Astrocyte (in vitro differentiated cells and primary cell): ENCODE data around the gene LYG2. TPM values are rescaled to one million over a fixed set of nuclear protein-coding genes. Genes with fewer than 3 reads are reported as not detected.

Experiments used
- DNase-seq: peaks from one replicate; pipeline ENCODE4 v3.0.0-alpha.2; 2010; ENCODE audit warnings: low read depth
- FAIRE-seq: peaks from 2 replicates; lab custom pipeline; 2011; peaks lifted over from hg19 to GRCh38; lab: Jason Lieb, UNC
- H2AFZ ChIP-seq: 2 replicates; pipeline ENCODE4 v1.6.0; 2012; ENCODE audit warnings: low read depth, low read length, inconsistent platforms
- H3K27ac ChIP-seq: 2 replicates; pipeline ENCODE4 v1.5.1; 2011; ENCODE audit warnings: low read depth, low read length, inconsistent platforms
- H3K27me3 ChIP-seq: 2 replicates; pipeline ENCODE4 v1.6.0; 2011; ENCODE audit warnings: low read length, inconsistent platforms; ENCODE audit not compliant: insufficient read depth
- H3K36me3 ChIP-seq: 2 replicates; pipeline ENCODE4 v1.5.1; 2011; ENCODE audit warnings: low read length, inconsistent platforms; ENCODE audit not compliant: insufficient read depth
- H3K4me1 ChIP-seq: 2 replicates; pipeline ENCODE4 v1.5.1; 2011; ENCODE audit warnings: low read length, inconsistent platforms; ENCODE audit not compliant: insufficient read depth
- H3K4me2 ChIP-seq: 2 replicates; pipeline ENCODE4 v1.6.0; 2012; ENCODE audit warnings: low read length, inconsistent platforms
- H3K4me3 ChIP-seq: 2 replicates; pipeline ENCODE4 v1.5.1; 2011; ENCODE audit warnings: low read depth, mild to moderate bottlenecking, low read length, inconsistent platforms; ENCODE audit not compliant: insufficient read depth
- H3K79me2 ChIP-seq: 2 replicates; pipeline ENCODE4 v1.6.0; 2012; ENCODE audit warnings: mild to moderate bottlenecking, low read length, inconsistent platforms; ENCODE audit not compliant: insufficient read depth
- H3K9ac ChIP-seq: 2 replicates; pipeline ENCODE4 v1.6.0; 2012; ENCODE audit warnings: mild to moderate bottlenecking, low read length, inconsistent platforms
- H3K9me3 ChIP-seq: 2 replicates; pipeline ENCODE4 v1.5.1; 2012; ENCODE audit warnings: low read depth, mild to moderate bottlenecking, low read length, inconsistent platforms; ENCODE audit not compliant: insufficient read depth
- H4K20me1 ChIP-seq: 2 replicates; pipeline ENCODE4 v1.6.0; 2012; ENCODE audit warnings: low read length, inconsistent platforms; ENCODE audit not compliant: insufficient read depth
- H3K27ac Mint-ChIP-seq: one replicate; pipeline ENCODE4 v1.8.0; 2021; ENCODE audit warnings: mild to moderate bottlenecking, mixed read lengths; ENCODE audit not compliant: unreplicated experiment
- H3K27me3 Mint-ChIP-seq: one replicate; pipeline ENCODE4 v1.8.0; 2021; ENCODE audit warnings: low read depth, mixed read lengths; ENCODE audit not compliant: unreplicated experiment
- H3K36me3 Mint-ChIP-seq: one replicate; pipeline ENCODE4 v1.8.0; 2021; ENCODE audit warnings: low read depth, mixed read lengths; ENCODE audit not compliant: unreplicated experiment
- H3K4me1 Mint-ChIP-seq: one replicate; pipeline ENCODE4 v1.8.0; 2021; ENCODE audit warnings: low read depth, mixed read lengths; ENCODE audit not compliant: unreplicated experiment
- H3K4me3 Mint-ChIP-seq: one replicate; pipeline ENCODE4 v1.8.0; 2021; ENCODE audit warnings: mild to moderate bottlenecking, moderate library complexity, mixed read lengths; ENCODE audit not compliant: unreplicated experiment
- H3K9me3 Mint-ChIP-seq: one replicate; pipeline ENCODE4 v1.8.0; 2021; ENCODE audit warnings: mild to moderate bottlenecking, mixed read lengths; ENCODE audit not compliant: unreplicated experiment
- CTCF ChIP-seq: IDR thresholded peaks from 2 replicates; pipeline ENCODE4 v1.5.1; 2011; ENCODE audit warnings: low read depth, mild to moderate bottlenecking, inconsistent platforms, low read length, moderate library complexity; ENCODE audit not compliant: insufficient read depth
- EZH2 ChIP-seq: IDR thresholded peaks from 2 replicates; pipeline ENCODE4 v1.6.1; 2012; ENCODE audit warnings: mild to moderate bottlenecking, low read length, inconsistent platforms; ENCODE audit not compliant: insufficient read depth
- total RNA-seq: library from RNA; stranded (reverse); gene quantifications from 2 replicates; pipeline ENCODE4 v1.2.1, GENCODE V29; 2021

The LYG2 gene
- total RNA-seq, 1 donor from 2014 or later: not detected

- Histone ChIP-seq H3K27ac (no peak overlapping the region), H2AFZ (no peak overlapping the region), H3K9ac (no peak overlapping the region), H3K36me3 (peaks cover 8% of the 10 kb centered on the region), H3K9me3 (no peaks in the 10 kb centered on the region), H3K4me2 (no peak overlapping the region), H3K4me1 (no peaks in the 10 kb centered on the region), H3K27me3 (no peaks in the 10 kb centered on the region), H4K20me1 (no peaks in the 10 kb centered on the region), H3K79me2 (no peaks in the 10 kb centered on the region), H3K4me3 (no peak overlapping the region)
- Mint-ChIP-seq H3K27ac (no peak overlapping the region), H3K36me3 (peaks cover 10% of the 10 kb centered on the region), H3K4me1 (no peaks in the 10 kb centered on the region), H3K9me3 (peaks cover 9% of the 10 kb centered on the region), H3K27me3 (no peaks in the 10 kb centered on the region), H3K4me3 (no peak overlapping the region)
- FAIRE-seq (no peak), DNase-seq (no peak)
- no peak for TF ChIP-seq EZH2
- TF ChIP-seq CTCF: no peak
These were observed 53.3 kb downstream of the LYG2 start for GRCh38 chr2:99201959-99202678.

GRCh38 chr2:99200076-99200800 is 55.2 kb downstream of the LYG2 start:
- Histone ChIP-seq H3K27me3 (no peaks in the 10 kb centered on the region), H2AFZ (no peak overlapping the region), H3K4me2 (no peak overlapping the region), H3K9me3 (no peaks in the 10 kb centered on the region), H3K36me3 (peaks cover 16% of the 10 kb centered on the region), H3K79me2 (no peaks in the 10 kb centered on the region), H3K9ac (no peak overlapping the region), H4K20me1 (no peaks in the 10 kb centered on the region), H3K4me1 (no peaks in the 10 kb centered on the region), H3K4me3 (no peak overlapping the region), H3K27ac (no peak overlapping the region)
- FAIRE-seq (no peak), DNase-seq (no peak)
- TF ChIP-seq CTCF: no peak
- TF ChIP-seq EZH2: no peak
- no peaks in the 10 kb centered on the region for H3K9me3 Mint-ChIP-seq
- H3K4me3 Mint-ChIP-seq: no peak overlapping the region
- H3K27ac Mint-ChIP-seq: no peak overlapping the region
- H3K27me3 Mint-ChIP-seq: no peaks in the 10 kb centered on the region
- H3K4me1 Mint-ChIP-seq: no peaks in the 10 kb centered on the region
- H3K36me3 Mint-ChIP-seq: peaks cover 9% of the 10 kb centered on the region
